Osteoblast (primary cell): ENCODE results near the gene STRA8. TPM values are rescaled to one million over a fixed set of nuclear protein-coding genes. Genes with fewer than 3 reads are reported as not detected.

Experiments
- DNase-seq: peaks from one replicate; pipeline ENCODE4 v3.0.0; 2011; ENCODE audit warnings: low spot score, mixed read lengths; ENCODE audit not compliant: insufficient read length; ENCODE audit errors: missing footprints
- H2AFZ ChIP-seq: 2 replicates; pipeline ENCODE4 v1.6.0; 2011; ENCODE audit warnings: mild to moderate bottlenecking, low read length
- H3K27ac ChIP-seq: 2 replicates; pipeline ENCODE4 v1.5.1; 2011; ENCODE audit warnings: mild to moderate bottlenecking, low read depth, low read length, moderate library complexity
- H3K27me3 ChIP-seq: 2 replicates; pipeline ENCODE4 v1.6.0; 2012; ENCODE audit warnings: mild to moderate bottlenecking, control low read depth, inconsistent platforms, low read length, moderate library complexity; ENCODE audit not compliant: insufficient read depth
- H3K36me3 ChIP-seq: 2 replicates; pipeline ENCODE4 v1.5.1; 2011; ENCODE audit warnings: mild to moderate bottlenecking, low read length, control low read depth, moderate library complexity; ENCODE audit not compliant: insufficient read depth
- H3K4me1 ChIP-seq: 2 replicates; pipeline ENCODE4 v1.5.1; 2011; ENCODE audit warnings: mild to moderate bottlenecking, low read length, control low read depth, moderate library complexity; ENCODE audit not compliant: insufficient read depth
- H3K4me2 ChIP-seq: 2 replicates; pipeline ENCODE4 v1.6.0; 2011; ENCODE audit warnings: mild to moderate bottlenecking, low read length; ENCODE audit not compliant: insufficient read depth
- H3K4me3 ChIP-seq: fragments of 200-600 bp; sonication (generic); 3 replicates; pipeline ENCODE4 v1.5.1; 2012; ENCODE audit warnings: mild to moderate bottlenecking, low read length, inconsistent platforms; ENCODE audit not compliant: insufficient read depth
- H3K79me2 ChIP-seq: 2 replicates; pipeline ENCODE4 v1.6.0; 2012; ENCODE audit warnings: mild to moderate bottlenecking, low read length, control low read depth, inconsistent platforms; ENCODE audit not compliant: insufficient read depth
- H3K9me3 ChIP-seq: 2 replicates; pipeline ENCODE4 v1.5.1; 2011; ENCODE audit warnings: low read depth, low read length, control low read depth
- H4K20me1 ChIP-seq: 2 replicates; pipeline ENCODE4 v1.6.0; 2012; ENCODE audit warnings: mild to moderate bottlenecking, low read length, control low read depth; ENCODE audit not compliant: insufficient read depth
- total RNA-seq: library from RNA; depleted of rRNA; stranded (reverse); fragments of >200 nt; gene quantifications from 2 replicates; pipeline ENCODE4 v1.2.3, GENCODE V29; 2012
- TF ChIP-seq, protein P1 (sequence below): IDR thresholded peaks from 2 replicates; pipeline ENCODE4 v1.5.1; 2011; ENCODE audit warnings: mild to moderate bottlenecking, low read depth, low read length, moderate library complexity; ENCODE audit errors: extremely low read depth

STRA8 gene
- total RNA-seq, 1 donor: not detected

DNA sequence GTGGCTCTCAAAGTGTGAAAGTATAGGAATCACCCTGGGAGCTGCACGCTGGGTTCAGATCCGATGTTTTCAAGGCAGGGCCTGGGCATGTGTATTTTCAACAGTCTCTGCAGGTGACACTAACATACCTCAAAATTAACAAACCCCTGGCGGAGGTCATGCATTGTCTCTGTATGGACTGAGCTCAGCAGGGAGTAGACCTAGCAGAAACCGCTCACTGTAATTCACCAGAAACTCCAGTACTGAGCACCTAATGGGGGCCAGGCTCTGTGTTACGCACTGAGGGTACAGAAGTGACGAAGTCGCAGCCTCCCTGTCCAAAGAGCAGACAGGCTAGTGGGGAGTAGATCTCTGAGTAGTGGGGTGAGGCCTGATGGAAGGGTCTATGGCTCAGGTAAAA is 5.6 kb downstream of the STRA8 start:
- no peak overlapping the region for H2AFZ ChIP-seq
- peaks cover 12% of the 10 kb centered on the region for H3K27me3 ChIP-seq
- TF ChIP-seq, protein P1, sequence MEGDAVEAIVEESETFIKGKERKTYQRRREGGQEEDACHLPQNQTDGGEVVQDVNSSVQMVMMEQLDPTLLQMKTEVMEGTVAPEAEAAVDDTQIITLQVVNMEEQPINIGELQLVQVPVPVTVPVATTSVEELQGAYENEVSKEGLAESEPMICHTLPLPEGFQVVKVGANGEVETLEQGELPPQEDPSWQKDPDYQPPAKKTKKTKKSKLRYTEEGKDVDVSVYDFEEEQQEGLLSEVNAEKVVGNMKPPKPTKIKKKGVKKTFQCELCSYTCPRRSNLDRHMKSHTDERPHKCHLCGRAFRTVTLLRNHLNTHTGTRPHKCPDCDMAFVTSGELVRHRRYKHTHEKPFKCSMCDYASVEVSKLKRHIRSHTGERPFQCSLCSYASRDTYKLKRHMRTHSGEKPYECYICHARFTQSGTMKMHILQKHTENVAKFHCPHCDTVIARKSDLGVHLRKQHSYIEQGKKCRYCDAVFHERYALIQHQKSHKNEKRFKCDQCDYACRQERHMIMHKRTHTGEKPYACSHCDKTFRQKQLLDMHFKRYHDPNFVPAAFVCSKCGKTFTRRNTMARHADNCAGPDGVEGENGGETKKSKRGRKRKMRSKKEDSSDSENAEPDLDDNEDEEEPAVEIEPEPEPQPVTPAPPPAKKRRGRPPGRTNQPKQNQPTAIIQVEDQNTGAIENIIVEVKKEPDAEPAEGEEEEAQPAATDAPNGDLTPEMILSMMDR: no peak
- no peak overlapping the region for H3K4me2 ChIP-seq
- no peak for DNase-seq
- H3K4me1 ChIP-seq: no peaks in the 10 kb centered on the region
- H3K27ac ChIP-seq: no peak overlapping the region
- no peaks in the 10 kb centered on the region for H3K36me3 ChIP-seq
- H3K4me3 ChIP-seq: no peak overlapping the region
- no peaks in the 10 kb centered on the region for H3K9me3 ChIP-seq
- H4K20me1 ChIP-seq: no peaks in the 10 kb centered on the region
- no peaks in the 10 kb centered on the region for H3K79me2 ChIP-seq

DNA sequence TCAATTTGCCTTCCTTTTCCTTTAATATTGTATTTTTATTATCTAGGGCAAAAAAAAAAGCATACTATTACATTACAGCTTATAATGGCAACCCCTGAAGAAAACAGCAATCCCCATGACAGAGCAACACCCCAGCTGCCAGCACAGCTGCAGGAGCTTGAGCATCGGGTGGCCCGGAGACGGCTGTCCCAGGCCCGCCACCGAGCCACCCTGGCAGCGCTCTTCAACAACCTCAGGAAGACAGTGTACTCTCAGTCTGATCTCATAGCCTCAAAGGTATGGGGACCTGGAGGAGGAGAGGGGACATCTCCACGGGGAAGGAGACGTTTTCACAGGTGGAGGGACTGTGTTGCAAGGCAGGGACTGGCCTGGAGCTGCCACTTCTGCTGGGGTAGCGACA is 6.8 kb downstream of the STRA8 start:
- Histone ChIP-seq H3K36me3 (no peaks in the 10 kb centered on the region), H2AFZ (no peak overlapping the region), H3K9me3 (no peaks in the 10 kb centered on the region), H3K4me1 (no peaks in the 10 kb centered on the region), H3K4me2 (no peak overlapping the region), H3K27ac (no peak overlapping the region), H3K27me3 (peaks cover 19% of the 10 kb centered on the region), H3K79me2 (no peaks in the 10 kb centered on the region), H4K20me1 (no peaks in the 10 kb centered on the region), H3K4me3 (no peak overlapping the region)
- DNase-seq: no peak
- TF ChIP-seq, protein P1: no peak

DNA sequence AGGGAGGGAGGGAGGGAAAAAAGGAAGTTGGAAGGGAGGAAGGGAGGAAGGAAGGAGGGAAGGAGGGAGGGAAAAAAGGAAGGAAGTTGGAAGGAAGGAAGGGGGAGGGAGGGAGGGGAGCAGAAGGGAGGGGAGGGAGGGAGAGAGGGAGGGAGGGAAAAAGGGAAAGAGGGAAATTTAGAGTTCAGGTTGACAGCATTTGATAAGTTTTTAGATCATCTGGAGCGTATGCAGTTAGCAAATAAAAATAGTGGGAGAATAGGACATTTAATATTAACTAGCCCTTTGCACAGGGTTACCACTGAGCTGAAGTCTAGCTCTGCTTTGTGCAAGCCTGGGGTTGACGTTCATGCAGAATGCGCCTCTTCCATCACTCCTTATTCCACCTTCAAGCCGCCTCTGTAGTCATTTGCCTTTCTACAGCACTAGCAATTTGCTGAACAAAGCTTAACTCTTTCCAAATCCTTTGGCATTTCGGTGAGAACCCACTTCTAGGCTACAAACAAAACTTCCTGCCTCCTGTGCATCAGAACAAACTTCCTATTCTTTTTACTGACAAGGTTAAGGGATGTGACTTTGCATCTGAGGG is 8.6 kb downstream of the STRA8 start:
- H3K4me2 ChIP-seq: no peak overlapping the region
- no peak overlapping the region for H3K27ac ChIP-seq
- peaks cover 19% of the 10 kb centered on the region for H3K27me3 ChIP-seq
- H3K4me3 ChIP-seq: no peak overlapping the region
- H4K20me1 ChIP-seq: no peaks in the 10 kb centered on the region
- DNase-seq: no peak
- no peaks in the 10 kb centered on the region for H3K4me1 ChIP-seq
- no peaks in the 10 kb centered on the region for H3K9me3 ChIP-seq
- H2AFZ ChIP-seq: no peak overlapping the region
- TF ChIP-seq, protein P1: no peak
- H3K36me3 ChIP-seq: no peaks in the 10 kb centered on the region
- H3K79me2 ChIP-seq: no peaks in the 10 kb centered on the region

DNA sequence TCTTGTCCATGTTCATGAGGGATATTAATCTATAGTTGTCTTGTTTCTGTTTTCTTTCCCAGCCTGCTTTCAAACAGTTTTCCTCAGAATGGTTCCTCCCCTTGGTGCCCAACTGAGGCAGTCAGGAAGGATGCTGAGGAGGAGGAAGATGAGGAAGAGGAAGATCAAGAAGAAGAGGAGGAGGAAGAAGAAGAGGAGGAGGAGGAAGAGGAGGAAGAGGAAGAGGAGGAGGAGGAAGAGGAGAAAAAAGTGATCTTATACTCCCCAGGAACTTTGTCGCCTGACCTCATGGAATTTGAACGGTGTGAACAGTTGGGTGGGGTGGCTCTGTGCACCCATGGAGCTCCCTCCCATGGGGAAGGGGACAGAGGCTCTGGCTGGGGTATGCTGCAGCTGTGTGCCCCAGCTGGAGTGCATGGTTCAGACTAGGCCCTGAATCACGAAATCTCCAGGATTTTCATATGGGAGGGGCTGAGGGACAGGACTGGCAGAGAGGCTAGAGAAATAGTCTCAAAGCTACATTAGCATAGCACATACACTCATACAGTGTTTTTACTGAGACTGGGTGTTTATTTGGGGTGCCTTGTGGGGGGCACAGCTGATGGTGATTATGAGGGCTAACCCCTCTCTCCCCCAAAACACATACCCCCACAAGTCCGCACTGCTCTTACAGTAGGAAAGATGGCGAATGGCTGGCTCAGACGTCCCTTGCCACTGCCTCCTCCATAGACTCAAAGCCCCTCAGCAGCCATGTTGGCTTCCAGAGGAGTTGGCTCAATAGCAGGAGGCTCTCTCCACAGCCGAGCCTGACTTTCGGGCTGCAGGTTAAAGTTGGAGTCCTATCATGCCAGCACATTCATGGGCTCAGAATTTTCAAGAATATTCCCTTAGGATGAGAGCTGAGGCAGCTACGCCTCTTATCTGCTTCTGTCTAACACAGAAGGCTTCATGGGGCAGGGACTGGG is 11.9 kb downstream of the STRA8 start:
- H3K79me2 ChIP-seq: no peaks in the 10 kb centered on the region
- H3K4me1 ChIP-seq: no peaks in the 10 kb centered on the region
- TF ChIP-seq, protein P1: no peak
- no peaks in the 10 kb centered on the region for H4K20me1 ChIP-seq
- H3K4me2 ChIP-seq: no peak overlapping the region
- H3K27me3 ChIP-seq: peaks cover 16% of the 10 kb centered on the region
- H2AFZ ChIP-seq: no peak overlapping the region
- no peaks in the 10 kb centered on the region for H3K36me3 ChIP-seq
- no peak overlapping the region for H3K4me3 ChIP-seq
- DNase-seq: no peak
- no peaks in the 10 kb centered on the region for H3K9me3 ChIP-seq
- H3K27ac ChIP-seq: no peak overlapping the region
